Thoracic aorta (tissue), 2 donors: ENCODE data around the gene IMPDH2. TPM values are rescaled to one million over a fixed set of nuclear protein-coding genes. Genes with fewer than 3 reads are reported as not detected.

ENCODE experiments used
- ATAC-seq: fragments of 150-250 bp; one replicate; pipeline ENCODE4 v1.8.0; 2017; ENCODE audit warnings: low read depth; ENCODE audit not compliant: insufficient number of reproducible peaks, low FRiP score
- DNase-seq: peaks from one replicate; pipeline ENCODE4 v3.0.0-alpha.2; 2020; ENCODE audit warnings: low spot score
- H3K27ac ChIP-seq, 2 donors: fragments of 200-600 bp; sonication (generic); 1 replicate in 1 of 2; 2 replicates in 1 of 2; pipeline ENCODE4 v1.5.1; 2016; ENCODE audit warnings: mild to moderate bottlenecking in 2 of 2, moderate library complexity in 2 of 2
- H3K27me3 ChIP-seq: fragments of 200-600 bp; sonication (generic); replicated peaks from 2 replicates; pipeline ENCODE4 v1.6.0; 2016; ENCODE audit warnings: mild to moderate bottlenecking; ENCODE audit not compliant: insufficient read depth
- H3K36me3 ChIP-seq: fragments of 200-600 bp; sonication (generic); one replicate; pipeline ENCODE4 v1.5.1; 2016
- H3K4me1 ChIP-seq, 2 donors: fragments of 200-600 bp; sonication (generic); 1 replicate in 1 of 2; 2 replicates in 1 of 2; pipeline versions ENCODE4 v1.5.1 to v1.6.0; 2016; ENCODE audit warnings: low read depth in 2 of 2, mild to moderate bottlenecking in 1 of 2; ENCODE audit not compliant: control insufficient read depth in 1 of 2
- H3K4me3 ChIP-seq: fragments of 200-600 bp; sonication (generic); 2 replicates; pipeline ENCODE4 v1.5.1; 2016; ENCODE audit warnings: mild to moderate bottlenecking
- H3K9me3 ChIP-seq: fragments of 200-600 bp; sonication (generic); 2 replicates; pipeline ENCODE4 v1.5.1; 2016
- total RNA-seq, 2 donors: library from RNA; depleted of rRNA; stranded (reverse); fragments of >200 nt; gene quantifications; one replicate each; pipeline versions ENCODE4 v1.1.0 to v1.2.3, GENCODE V29; 2016
- TF ChIP-seq, protein P1 (sequence below): fragments of 200-600 bp; sonication (generic); IDR thresholded peaks from one replicate; pipeline ENCODE4 v1.5.1; 2019; ENCODE audit warnings: antibody characterized with exemption

Gene IMPDH2
- total RNA-seq, 2 donors from 2014 or later = 56.0 to 96.2 TPM

- no peaks in the 10 kb centered on the region for H3K27me3 ChIP-seq
- no peaks in the 10 kb centered on the region for H3K9me3 ChIP-seq
- ATAC-seq = no peak
- no peak for DNase-seq
- peak overlapping the region; percentile 88 for H3K4me3 ChIP-seq
- H3K27ac ChIP-seq = peak overlapping the region; percentile 93 to 95
- H3K36me3 ChIP-seq = peaks cover 6% of the 10 kb centered on the region
- TF ChIP-seq, protein P1, sequence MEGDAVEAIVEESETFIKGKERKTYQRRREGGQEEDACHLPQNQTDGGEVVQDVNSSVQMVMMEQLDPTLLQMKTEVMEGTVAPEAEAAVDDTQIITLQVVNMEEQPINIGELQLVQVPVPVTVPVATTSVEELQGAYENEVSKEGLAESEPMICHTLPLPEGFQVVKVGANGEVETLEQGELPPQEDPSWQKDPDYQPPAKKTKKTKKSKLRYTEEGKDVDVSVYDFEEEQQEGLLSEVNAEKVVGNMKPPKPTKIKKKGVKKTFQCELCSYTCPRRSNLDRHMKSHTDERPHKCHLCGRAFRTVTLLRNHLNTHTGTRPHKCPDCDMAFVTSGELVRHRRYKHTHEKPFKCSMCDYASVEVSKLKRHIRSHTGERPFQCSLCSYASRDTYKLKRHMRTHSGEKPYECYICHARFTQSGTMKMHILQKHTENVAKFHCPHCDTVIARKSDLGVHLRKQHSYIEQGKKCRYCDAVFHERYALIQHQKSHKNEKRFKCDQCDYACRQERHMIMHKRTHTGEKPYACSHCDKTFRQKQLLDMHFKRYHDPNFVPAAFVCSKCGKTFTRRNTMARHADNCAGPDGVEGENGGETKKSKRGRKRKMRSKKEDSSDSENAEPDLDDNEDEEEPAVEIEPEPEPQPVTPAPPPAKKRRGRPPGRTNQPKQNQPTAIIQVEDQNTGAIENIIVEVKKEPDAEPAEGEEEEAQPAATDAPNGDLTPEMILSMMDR = no peak
- peaks cover 9 to 32% of the 10 kb centered on the region in 2 donors for H3K4me1 ChIP-seq
Measured at GRCh38 chr3:48990636-48991469, 38.3 kb downstream of the IMPDH2 start.

- DNase-seq = peak; percentile 59
- Histone ChIP-seq H3K4me1 (peaks cover 9 to 32% of the 10 kb centered on the region in 2 donors), H3K9me3 (no peaks in the 10 kb centered on the region), H3K27me3 (no peaks in the 10 kb centered on the region), H3K4me3 (peak within 1 kb of the TSS; percentile 88), H3K36me3 (peaks cover 6% of the 10 kb centered on the region), H3K27ac (peak within 1 kb of the TSS; percentile 93 to 95)
- peak; percentile 64 for ATAC-seq
- TF ChIP-seq, protein P1 = peak; percentile 39
Measured at GRCh38 chr3:48989796-48990635, 39.2 kb downstream of the IMPDH2 start, which contains the start of gene P4HTM. TSS of gene P4HTM (plus strand) at chr3:48990241. CDS start at chr3:48990257, 16 bp downstream.

DNA sequence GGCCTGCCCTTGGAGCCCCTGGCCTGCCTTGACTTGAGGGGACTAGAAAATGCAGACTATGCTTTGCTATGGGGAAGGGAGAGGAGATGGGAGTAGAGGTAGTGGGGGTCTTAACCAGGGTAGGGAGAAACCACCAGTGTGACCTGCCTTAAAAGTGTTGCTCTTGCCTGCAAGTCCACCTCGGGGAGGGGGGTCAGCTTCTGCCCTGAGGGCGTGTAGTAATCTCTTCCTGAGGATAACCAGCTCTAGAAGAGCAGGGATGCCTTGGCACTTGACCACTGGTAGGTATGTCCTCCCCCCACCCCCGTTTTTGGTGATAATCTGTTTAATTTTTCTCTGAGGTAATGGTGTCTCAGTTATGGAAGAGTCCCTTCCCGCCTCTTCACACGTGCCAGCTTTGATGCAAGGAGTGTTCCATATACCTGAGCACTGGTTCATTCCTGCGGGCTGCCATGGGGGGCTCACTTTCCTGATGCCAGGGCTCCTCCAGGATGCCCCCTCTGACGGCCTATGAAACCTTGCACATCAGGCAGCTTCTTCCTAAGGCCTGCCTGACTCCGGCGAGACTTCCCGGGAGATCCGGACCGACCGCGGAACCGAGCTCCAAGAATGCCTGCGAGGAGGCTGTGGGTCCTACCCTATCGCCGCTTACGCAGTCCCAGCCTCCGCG lies 39.9 kb downstream of the IMPDH2 start:
- Histone ChIP-seq H3K4me1 (peaks cover 9 to 32% of the 10 kb centered on the region in 2 donors), H3K9me3 (no peaks in the 10 kb centered on the region), H3K36me3 (peaks cover 11% of the 10 kb centered on the region), H3K4me3 (peak overlapping the region; percentile 88), H3K27me3 (no peaks in the 10 kb centered on the region), H3K27ac (peak overlapping the region; percentile 93 to 95)
- DNase-seq (no peak), ATAC-seq (no peak)
- TF ChIP-seq, protein P1 = no peak

- TF ChIP-seq, protein P1 = no peak
- DNase-seq (no peak), ATAC-seq (no peak)
- H3K4me1 ChIP-seq = peaks cover 0 to 18% of the 10 kb centered on the region in 2 donors
- no peaks in the 10 kb centered on the region for H3K27me3 ChIP-seq
- H3K4me3 ChIP-seq = no peak overlapping the region
- H3K9me3 ChIP-seq = no peaks in the 10 kb centered on the region
- peaks cover 38% of the 10 kb centered on the region for H3K36me3 ChIP-seq
- H3K27ac ChIP-seq = no peak overlapping the region
Measured at GRCh38 chr3:48985831-48986376, 43.3 kb downstream of the IMPDH2 start.
